Liver (tissue), 9 donors: ENCODE results near the gene SLC25A40. TPM values are rescaled to one million over a fixed set of nuclear protein-coding genes. Genes with fewer than 3 reads are reported as not detected.

Experiments used
- DNase-seq: peaks from one replicate; pipeline ENCODE4 v3.0.0-alpha.2; 2017; ENCODE audit warnings: low spot score
- H3K27ac ChIP-seq, 2 donors: one replicate each; pipeline ENCODE4 v1.7.0; 2013; ENCODE audit warnings: inconsistent platforms in 2 of 2, low read length in 2 of 2, control low read depth in 1 of 2, low read depth in 1 of 2, mild to moderate bottlenecking in 1 of 2
- H3K27me3 ChIP-seq, 4 donors: one replicate each; pipeline versions ENCODE4 v1.6.1 to v1.7.0; 2013; ENCODE audit warnings: low read length in 3 of 4, inconsistent platforms in 1 of 4, mild to moderate bottlenecking in 1 of 4, moderate library complexity in 1 of 4; ENCODE audit not compliant: control insufficient read depth in 4 of 4, insufficient read depth in 4 of 4
- H3K36me3 ChIP-seq, 4 donors: one replicate each; pipeline versions ENCODE4 v1.6.1 to v1.7.0; 2013; ENCODE audit warnings: low read length in 3 of 4, mild to moderate bottlenecking in 3 of 4, low read depth in 1 of 4, moderate library complexity in 1 of 4; ENCODE audit not compliant: control insufficient read depth in 4 of 4, insufficient read depth in 3 of 4
- H3K4me1 ChIP-seq, 4 donors: one replicate each; pipeline versions ENCODE4 v1.6.1 to v1.7.0; 2013; ENCODE audit warnings: low read length in 3 of 4, mild to moderate bottlenecking in 3 of 4, moderate library complexity in 1 of 4; ENCODE audit not compliant: control insufficient read depth in 4 of 4, insufficient read depth in 4 of 4
- H3K4me3 ChIP-seq, 3 donors: one replicate each; pipeline versions ENCODE4 v1.6.1 to v1.7.0; 2013; ENCODE audit warnings: low read length in 3 of 3, control low read depth in 1 of 3, low read depth in 1 of 3, mild to moderate bottlenecking in 1 of 3
- H3K9ac ChIP-seq, 2 donors: one replicate each; pipeline ENCODE4 v1.7.0; 2013; ENCODE audit warnings: low read length in 2 of 2, mild to moderate bottlenecking in 2 of 2, moderate library complexity in 2 of 2, control low read depth in 1 of 2, low read depth in 1 of 2
- H3K9me3 ChIP-seq, 4 donors: one replicate each; pipeline versions ENCODE4 v1.6.1 to v1.7.0; 2013; ENCODE audit warnings: low read length in 3 of 4; ENCODE audit not compliant: control insufficient read depth in 4 of 4
- ATF3 ChIP-seq: IDR thresholded peaks from 2 replicates; pipeline ENCODE4 v1.6.1; 2016; ENCODE audit warnings: antibody characterized with exemption
- CTCF ChIP-seq: fragments of 150-350 bp; IDR thresholded peaks from 2 replicates; pipeline ENCODE4 v1.5.1; 2017; ENCODE audit warnings: improper control_type of control experiment, low read depth, low read length; ENCODE audit not compliant: missing input control
- EGR1 ChIP-seq, 2 donors: IDR thresholded peaks; 2 replicates each; pipeline ENCODE4 v1.6.1; 2016 to 2018; ENCODE audit warnings: antibody characterized with exemption in 2 of 2, low read depth in 2 of 2
- FOXA1 ChIP-seq: IDR thresholded peaks from 2 replicates; pipeline ENCODE4 v1.6.1; 2016; ENCODE audit warnings: antibody characterized with exemption
- GABPA ChIP-seq, 2 donors: IDR thresholded peaks in 1 of 2; conservative IDR thresholded peaks in 1 of 2; 2 replicates each; pipeline ENCODE4 v1.6.1; 2016; ENCODE audit warnings: antibody characterized with exemption in 2 of 2, mild to moderate bottlenecking in 1 of 2, moderate library complexity in 1 of 2
- HNF4A ChIP-seq, 2 donors: conservative IDR thresholded peaks; 2 replicates each; pipeline ENCODE4 v1.6.1; 2016; ENCODE audit warnings: antibody characterized with exemption in 2 of 2, mild to moderate bottlenecking in 2 of 2
- HNF4G ChIP-seq: IDR thresholded peaks from 2 replicates; pipeline ENCODE4 v1.6.1; 2016; ENCODE audit warnings: antibody characterized with exemption
- JUND ChIP-seq, 2 donors: IDR thresholded peaks; 2 replicates each; pipeline ENCODE4 v1.6.1; 2016; ENCODE audit warnings: antibody characterized with exemption in 2 of 2
- MAX ChIP-seq: IDR thresholded peaks from 2 replicates; pipeline ENCODE4 v1.6.1; 2016; ENCODE audit warnings: antibody characterized with exemption
- NR2F2 ChIP-seq: IDR thresholded peaks from 2 replicates; pipeline ENCODE4 v1.6.1; 2016; ENCODE audit warnings: antibody characterized with exemption
- RAD21 ChIP-seq, 2 donors: IDR thresholded peaks; 2 replicates each; pipeline ENCODE4 v1.6.1; 2016; ENCODE audit warnings: antibody characterized with exemption in 2 of 2, mild to moderate bottlenecking in 2 of 2
- REST ChIP-seq: IDR thresholded peaks from 2 replicates; pipeline ENCODE4 v1.6.1; 2016; ENCODE audit warnings: antibody characterized with exemption, mild to moderate bottlenecking
- RXRA ChIP-seq, 2 donors: IDR thresholded peaks; 2 replicates each; pipeline ENCODE4 v1.6.1; 2017 to 2018; ENCODE audit warnings: antibody characterized with exemption in 2 of 2, mild to moderate bottlenecking in 1 of 2
- SP1 ChIP-seq: IDR thresholded peaks from 2 replicates; pipeline ENCODE4 v1.6.1; 2018; ENCODE audit warnings: antibody characterized with exemption, mild to moderate bottlenecking
- TAF1 ChIP-seq: conservative IDR thresholded peaks from 2 replicates; pipeline ENCODE4 v1.6.1; 2016; ENCODE audit warnings: antibody characterized with exemption, mild to moderate bottlenecking
- YY1 ChIP-seq: IDR thresholded peaks from 2 replicates; pipeline ENCODE4 v1.6.1; 2016; ENCODE audit warnings: antibody characterized with exemption, mild to moderate bottlenecking
- ZBTB33 ChIP-seq: IDR thresholded peaks from 2 replicates; pipeline ENCODE4 v1.6.1; 2016; ENCODE audit warnings: antibody characterized with exemption
- WGBS: extraction: QIAGEN DNeasy Blood & Tissue Kit; methylation state at CpG from one replicate; pipeline ENCODE4 v1.1.7; 2013; 5-methylcytosine and 5-hydroxymethylcytosine counted together
- polyA plus RNA-seq, 2 donors: library from polyadenylated mRNA; stranded (reverse) in 1 of 2; unstranded in 1 of 2; fragments of 200-250 nt in 1 of 2; fragments of >200 nt in 1 of 2; fragmentation: Nextera tagmentation in 1 of 2; extraction: Ambion mirVana in 1 of 2; gene quantifications; one replicate each; pipeline versions ENCODE4 v1.2.1 to v1.2.3, GENCODE V29; 2013 to 2015
- total RNA-seq, 2 donors: library from RNA; depleted of rRNA; stranded (reverse); fragments of >200 nt; gene quantifications; one replicate each; pipeline ENCODE4 v1.2.3, GENCODE V29; 2014
- donor health status: healthy.
- donor health status: healthy.
- donor health status: healthy.
- donor health status: healthy.
- donor health status: healthy.

SLC25A40 gene
- total and polyA plus RNA-seq, 4 donors: 3.5 to 14.4 (median 4.4) TPM

GRCh38 chr7:87886875-87887274 is 10.7 kb upstream of the SLC25A40 start:
- Histone ChIP-seq H3K4me1 (no peaks in the 10 kb centered on the region), H3K27me3 (no peaks in the 10 kb centered on the region), H3K4me3 (no peak overlapping the region), H3K9me3 (no peaks in the 10 kb centered on the region), H3K9ac (no peak overlapping the region), H3K27ac (no peak overlapping the region), H3K36me3 (peaks cover 0 to 2% (median 0%) of the 10 kb centered on the region in 4 donors)
- no peak for TF ChIP-seq MAX
- TF ChIP-seq FOXA1: no peak
- peak; percentile 39 for TF ChIP-seq CTCF
- no peak for TF ChIP-seq ZBTB33
- no peak for TF ChIP-seq SP1
- TF ChIP-seq GABPA (IDR thresholded peaks at IDR 0.05 in 1 of 2, conservative IDR thresholded peaks at IDR 0.05 in 1 of 2): no peak
- no peak for TF ChIP-seq JUND (IDR thresholded peaks at IDR 0.05)
- TF ChIP-seq RXRA (IDR thresholded peaks at IDR 0.05): no peak
- no peak for TF ChIP-seq HNF4A (conservative IDR thresholded peaks at IDR 0.05)
- TF ChIP-seq HNF4G: no peak
- TF ChIP-seq EGR1 (IDR thresholded peaks at IDR 0.05; ENCODE audit: low read depth in 2 of 2): no peak
- TF ChIP-seq NR2F2: no peak
- TF ChIP-seq RAD21 (IDR thresholded peaks at IDR 0.05): peak; percentile 80 to 81
- TF ChIP-seq REST: no peak
- DNase-seq: no peak

GRCh38 chr7:87885018-87885417 is 8.9 kb upstream of the SLC25A40 start:
- Histone ChIP-seq H3K9me3 (no peaks in the 10 kb centered on the region), H3K9ac (no peak overlapping the region), H3K4me1 (no peaks in the 10 kb centered on the region), H3K27ac (no peak overlapping the region), H3K4me3 (no peak overlapping the region), H3K27me3 (no peaks in the 10 kb centered on the region), H3K36me3 (peaks cover 0 to 2% (median 0%) of the 10 kb centered on the region in 4 donors)
- DNase-seq: no peak
- TF ChIP-seq NR2F2 (no peak), MAX (no peak), TAF1 (no peak), CTCF (no peak), REST (no peak), FOXA1 (no peak), HNF4A (conservative IDR thresholded peaks at IDR 0.05) (no peak), JUND (IDR thresholded peaks at IDR 0.05) (no peak), EGR1 (IDR thresholded peaks at IDR 0.05; ENCODE audit: low read depth in 2 of 2) (no peak), RXRA (IDR thresholded peaks at IDR 0.05) (no peak), ATF3 (no peak), SP1 (no peak), YY1 (no peak)
- WGBS: 92% methylated on average over 2 of the region's 2 CpGs
